Activated gamma-delta T cell (primary cell): ENCODE results near the gene YLPM1.

Experiments
- DNase-seq: peaks from one replicate; lab custom pipeline; 2025; lab: John Stamatoyannopoulos, UW

YLPM1 gene

GRCh38 chr14:74840603-74841030 is 77.5 kb downstream of the YLPM1 start:
- no peak for DNase-seq

- DNase-seq, result no peak
These were observed 78.4 kb downstream of the YLPM1 start for GRCh38 chr14:74841230-74842207.

- DNase-seq, result no peak
These were observed 80.5 kb downstream of the YLPM1 start for GRCh38 chr14:74843653-74844052.

GRCh38 chr14:74846168-74846567 is 83.1 kb downstream of the YLPM1 start:
- no peak for DNase-seq

- DNase-seq, result no peak
These were observed 84.0 kb downstream of the YLPM1 start for GRCh38 chr14:74846968-74847665.

- DNase-seq, result no peak
These were observed 85.7 kb downstream of the YLPM1 start for GRCh38 chr14:74848768-74849167.

GRCh38 chr14:74852922-74853530 is 89.9 kb downstream of the YLPM1 start:
- DNase-seq, result no peak

- no peak for DNase-seq
These were observed 90.5 kb downstream of the YLPM1 start for GRCh38 chr14:74853581-74853980.

GRCh38 chr14:74855021-74855420 is 91.9 kb downstream of the YLPM1 start:
- DNase-seq, result no peak

GRCh38 chr14:74855945-74856344 is 92.8 kb downstream of the YLPM1 start:
- no peak for DNase-seq

GRCh38 chr14:74856366-74856765 is 93.2 kb downstream of the YLPM1 start:
- no peak for DNase-seq

- DNase-seq, result no peak
These were observed 94.9 kb downstream of the YLPM1 start for GRCh38 chr14:74858022-74858421.

- DNase-seq, result no peak
These were observed 96.8 kb downstream of the YLPM1 start for GRCh38 chr14:74859757-74860552.

- DNase-seq, result no peak
These were observed 98.0 kb downstream of the YLPM1 start for GRCh38 chr14:74860899-74861733.

- DNase-seq, result no peak
These were observed 98.6 kb downstream of the YLPM1 start for GRCh38 chr14:74861734-74862090.

- DNase-seq, result no peak
These were observed 100.2 kb downstream of the YLPM1 start for GRCh38 chr14:74863274-74863673.

GRCh38 chr14:74864198-74864597 is 101.1 kb downstream of the YLPM1 start:
- no peak for DNase-seq

GRCh38 chr14:74865156-74865555 is 102.0 kb downstream of the YLPM1 start:
- no peak for DNase-seq

GRCh38 chr14:74866708-74867389 is 103.7 kb downstream of the YLPM1 start:
- no peak for DNase-seq

- DNase-seq, result peak; percentile 9
These were observed 104.6 kb downstream of the YLPM1 start for GRCh38 chr14:74867673-74868072.
